NCI-H146 (cell line): ENCODE data around the gene CAPN10.

Experiments used
- DNase-seq: peaks from one replicate; lab custom pipeline; 2025; lab: John Stamatoyannopoulos, UW

CAPN10 gene

DNA sequence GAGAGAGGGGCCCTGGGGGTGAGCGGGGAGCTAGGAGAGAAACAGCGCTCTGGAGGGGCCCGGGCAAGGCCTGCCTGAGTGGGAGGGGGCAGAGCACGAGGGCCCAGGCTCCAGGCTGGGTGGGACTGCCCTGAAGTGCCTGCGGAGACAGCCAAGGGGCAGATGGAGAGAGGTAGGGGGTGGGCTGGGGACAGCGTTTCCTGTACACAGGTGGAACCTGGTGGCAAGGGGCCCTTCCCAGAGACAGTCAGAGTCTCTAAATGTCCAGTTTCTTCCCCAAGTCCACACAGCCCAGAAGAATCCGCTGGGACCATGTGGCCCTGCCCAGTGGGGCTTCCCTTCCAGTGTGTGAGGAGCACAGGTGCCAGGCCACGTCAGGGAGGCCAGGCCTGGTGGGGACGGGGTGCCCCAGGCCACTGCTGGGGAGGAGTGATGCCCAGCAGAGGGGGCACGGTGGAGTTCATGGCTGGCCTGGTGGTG lies 37.0 kb downstream of the CAPN10 start:
- no peak for DNase-seq

DNA sequence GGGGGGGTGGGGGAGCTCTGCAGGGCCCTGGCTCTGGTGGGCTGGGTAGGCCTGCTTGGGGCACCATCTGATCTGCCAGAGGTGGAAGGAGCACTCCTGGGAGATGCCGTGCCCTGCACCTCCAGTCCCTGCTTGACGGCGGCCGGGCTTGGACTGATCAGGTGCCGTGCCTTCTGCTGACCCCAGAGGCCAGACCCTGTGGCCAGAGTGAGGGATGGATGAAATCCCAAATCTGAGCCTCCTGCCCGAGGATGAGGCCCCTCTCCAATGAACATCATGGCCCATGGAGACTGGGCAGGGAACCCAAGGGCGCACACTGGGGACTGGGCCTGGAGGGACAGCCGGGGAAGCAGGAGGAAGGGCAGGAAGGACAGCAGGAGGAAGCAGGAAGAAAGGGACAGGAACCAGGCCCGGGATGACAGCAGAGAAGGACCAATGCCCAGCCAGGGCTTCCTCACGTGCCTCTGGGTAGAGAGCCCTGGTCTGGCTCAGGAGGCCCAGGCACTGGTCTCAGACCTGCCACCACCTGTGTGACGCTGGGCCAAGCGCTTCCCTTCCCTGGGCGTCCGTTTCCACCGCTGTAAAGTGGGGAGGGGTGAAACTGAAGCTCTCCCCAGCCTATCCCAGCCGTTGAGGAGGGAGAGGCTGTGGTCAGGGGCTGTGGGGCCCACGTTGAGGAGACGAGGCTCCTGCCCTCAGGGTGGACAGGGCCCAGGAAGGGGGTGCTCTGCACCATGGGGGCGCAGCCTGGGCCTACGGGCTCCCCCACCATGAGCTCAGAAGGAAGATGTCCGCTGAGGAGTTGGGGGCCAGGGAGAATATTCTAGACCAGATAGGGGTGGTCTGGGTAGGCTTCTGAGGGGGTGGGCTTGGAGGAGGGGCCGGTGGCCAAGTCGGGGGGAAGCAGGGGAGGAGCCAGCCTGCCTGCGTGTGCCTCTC lies 37.7 kb downstream of the CAPN10 start:
- DNase-seq: no peak

DNA sequence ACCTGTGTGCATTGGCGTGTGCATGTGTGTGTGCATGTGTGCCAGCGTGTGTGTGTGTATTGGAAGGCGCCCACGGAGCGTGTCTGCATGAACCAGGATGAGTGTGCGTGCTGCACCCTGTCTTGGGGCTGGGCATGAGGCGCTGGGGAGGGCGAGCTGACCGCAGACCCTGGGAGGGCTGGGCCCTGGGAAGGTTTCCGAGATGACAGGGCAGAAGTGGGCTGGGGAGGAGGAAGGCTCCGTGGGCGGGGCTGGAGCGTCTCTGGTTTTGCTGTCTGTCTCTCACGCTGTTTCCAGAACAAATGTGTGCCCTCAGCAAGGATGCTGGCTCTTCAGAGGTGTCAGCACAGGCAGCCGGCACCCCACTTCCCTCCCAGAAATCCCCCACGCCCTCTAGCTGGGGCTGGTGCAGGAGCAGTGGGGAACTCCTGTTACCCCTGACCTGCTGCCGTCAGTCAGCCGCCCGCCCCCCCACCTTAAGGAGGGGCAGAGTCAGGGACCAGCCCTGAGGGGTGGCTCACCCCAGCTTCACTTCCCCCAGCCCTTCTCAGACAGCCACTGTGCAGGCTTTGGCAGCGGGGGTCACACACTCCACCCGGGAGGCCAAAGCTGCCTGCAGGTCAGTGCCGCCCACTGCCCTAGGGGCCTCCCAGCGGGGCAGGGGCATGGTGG lies 38.6 kb downstream of the CAPN10 start, which contains the start of gene GPR35:
Gene GPR35 (plus strand): TSS at position 531 of the 672 bp plus-strand sequence. CDS start 4,473 bp downstream, outside the sequence.
- DNase-seq: no peak

DNA sequence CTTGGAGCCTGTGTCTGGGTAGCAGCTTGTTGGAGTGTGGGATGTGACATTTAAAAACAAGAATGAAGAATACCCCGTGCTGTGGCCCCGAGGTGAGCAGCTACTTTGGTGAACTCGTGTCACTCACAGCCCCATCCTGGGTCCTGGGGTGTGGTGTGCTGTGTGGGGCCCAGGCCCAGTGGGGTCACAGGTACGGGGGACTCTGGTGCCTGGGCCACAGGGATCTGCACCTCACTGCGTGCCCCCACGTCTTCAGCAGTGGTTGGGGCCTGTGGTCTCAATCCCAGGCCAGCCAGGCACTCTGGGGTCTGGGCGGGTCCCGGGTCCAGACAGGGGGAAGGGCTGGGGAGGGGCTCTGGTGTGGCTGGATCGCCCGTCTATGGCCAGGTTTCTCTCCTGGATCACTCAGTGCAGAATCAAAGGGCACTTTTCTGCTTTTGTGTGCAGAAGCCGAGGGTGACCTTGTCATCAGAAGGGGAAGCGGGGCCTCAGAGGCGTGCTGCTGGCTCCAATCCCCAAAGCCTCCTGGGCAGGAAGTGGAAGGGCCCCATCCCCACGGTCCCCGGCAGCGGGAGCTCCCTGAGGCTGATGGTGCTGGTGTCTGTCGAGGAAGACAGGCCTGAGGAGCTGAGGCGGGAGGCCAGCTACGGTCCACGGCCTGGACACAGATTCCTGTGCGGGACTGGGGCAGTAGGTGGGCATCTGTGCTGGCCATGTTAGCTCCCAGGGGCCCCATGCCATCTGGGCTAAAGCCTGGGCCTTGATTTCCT lies 40.2 kb downstream of the CAPN10 start:
- no peak for DNase-seq

DNA sequence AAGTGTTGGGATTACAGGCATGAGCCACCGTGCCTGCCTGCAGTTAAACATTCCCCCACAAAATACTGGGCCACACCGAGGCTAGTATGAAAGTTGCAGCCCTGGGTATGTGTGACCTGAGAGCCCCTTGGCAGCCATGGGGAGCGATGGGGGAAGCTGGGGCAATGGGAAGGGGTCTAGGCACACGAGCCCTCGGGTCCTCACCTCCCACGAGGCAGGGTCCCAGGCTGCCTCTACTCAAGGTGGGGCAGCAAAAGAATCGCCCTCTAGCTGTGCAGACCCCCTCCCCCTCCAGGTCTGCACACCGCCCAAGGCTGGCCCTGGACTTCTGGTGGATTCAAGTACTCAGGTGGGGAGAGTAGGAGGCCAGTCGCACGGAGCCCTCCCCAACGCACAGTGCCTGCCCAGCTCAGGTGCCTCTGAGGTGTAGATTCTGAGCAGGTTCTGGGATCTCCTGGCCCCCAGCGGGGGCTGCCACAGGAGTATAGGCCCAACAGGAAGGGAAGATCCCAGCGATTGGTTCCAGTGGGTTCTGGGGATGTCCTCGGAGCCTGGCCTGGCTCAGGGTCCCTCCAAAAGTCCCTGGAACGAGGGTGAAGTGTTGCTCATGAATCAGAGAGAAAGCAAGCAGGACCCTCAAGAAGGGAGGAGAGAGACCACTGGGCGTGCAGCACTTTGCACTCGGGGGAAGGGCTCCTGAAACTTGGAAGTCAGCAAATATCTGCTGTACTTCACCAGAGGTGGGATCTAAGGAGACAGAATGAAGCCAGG lies 41.4 kb downstream of the CAPN10 start:
- no peak for DNase-seq

DNA sequence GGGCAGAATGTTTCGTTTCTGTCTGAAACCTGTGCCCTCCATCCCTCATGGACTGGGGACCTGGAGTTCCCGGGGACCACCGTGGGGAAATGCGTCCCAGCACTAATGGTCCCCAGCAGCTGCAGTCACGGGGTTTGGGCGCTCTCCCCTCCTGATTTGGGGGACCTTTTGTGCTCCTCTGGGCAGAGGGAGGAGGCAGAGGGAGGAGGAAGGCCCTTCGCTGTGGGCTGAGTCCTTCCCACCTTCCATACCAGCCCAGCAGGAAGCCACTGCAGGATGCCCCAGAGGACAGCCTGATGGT lies 41.9 kb downstream of the CAPN10 start:
- no peak for DNase-seq

DNA sequence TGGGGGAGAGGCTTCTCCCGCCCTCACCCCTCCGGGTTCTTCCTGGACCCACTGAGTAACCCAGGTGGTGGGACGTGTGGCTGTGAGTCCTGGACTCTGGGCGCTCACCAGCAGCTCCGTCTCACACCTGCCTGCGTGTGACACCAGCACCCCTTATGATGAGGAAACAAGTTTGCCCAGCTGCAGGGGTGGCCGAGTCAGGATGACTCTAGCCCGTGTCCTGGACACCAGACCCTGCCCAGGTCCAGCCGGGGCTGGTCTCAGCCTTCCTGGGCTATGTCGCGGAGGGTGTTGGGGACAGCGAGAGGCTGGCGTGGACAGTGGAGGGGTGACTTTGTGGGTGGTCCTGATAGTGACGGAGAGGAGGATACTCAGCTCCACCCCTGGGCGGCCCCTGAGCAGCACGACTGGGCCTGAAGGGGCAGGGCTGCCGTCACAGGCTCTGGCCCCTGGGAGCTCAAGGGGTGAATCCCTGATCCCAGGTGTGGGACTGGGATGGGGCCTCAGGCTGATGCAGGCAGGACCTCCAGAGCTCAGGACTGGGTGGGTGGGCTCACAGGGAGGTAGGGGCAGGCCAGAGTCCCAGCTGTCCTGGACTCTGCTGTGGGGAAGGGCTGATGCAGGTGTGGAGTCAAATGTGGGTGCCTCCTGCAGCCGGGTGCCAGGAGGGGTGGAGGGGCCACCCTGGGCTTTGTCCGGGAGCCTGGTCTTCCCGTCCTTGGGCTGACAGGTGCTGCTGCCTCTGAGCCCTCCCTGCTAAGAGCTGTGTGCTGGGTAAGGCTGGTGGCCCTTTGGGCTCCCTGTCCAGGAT lies 42.5 kb downstream of the CAPN10 start:
- peak; percentile 11 for DNase-seq

DNA sequence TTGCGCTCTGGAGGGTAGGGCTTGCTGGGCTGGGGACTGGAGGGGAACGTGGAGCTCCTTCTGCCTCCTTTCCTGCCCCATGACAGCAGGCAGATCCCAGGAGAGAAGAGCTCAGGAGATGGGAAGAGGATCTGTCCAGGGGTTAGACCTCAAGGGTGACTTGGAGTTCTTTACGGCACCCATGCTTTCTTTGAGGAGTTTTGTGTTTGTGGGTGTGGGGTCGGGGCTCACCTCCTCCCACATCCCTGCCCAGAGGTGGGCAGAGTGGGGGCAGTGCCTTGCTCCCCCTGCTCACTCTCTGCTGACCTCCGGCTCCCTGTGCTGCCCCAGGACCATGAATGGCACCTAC lies 43.1 kb downstream of the CAPN10 start:
- DNase-seq: no peak

DNA sequence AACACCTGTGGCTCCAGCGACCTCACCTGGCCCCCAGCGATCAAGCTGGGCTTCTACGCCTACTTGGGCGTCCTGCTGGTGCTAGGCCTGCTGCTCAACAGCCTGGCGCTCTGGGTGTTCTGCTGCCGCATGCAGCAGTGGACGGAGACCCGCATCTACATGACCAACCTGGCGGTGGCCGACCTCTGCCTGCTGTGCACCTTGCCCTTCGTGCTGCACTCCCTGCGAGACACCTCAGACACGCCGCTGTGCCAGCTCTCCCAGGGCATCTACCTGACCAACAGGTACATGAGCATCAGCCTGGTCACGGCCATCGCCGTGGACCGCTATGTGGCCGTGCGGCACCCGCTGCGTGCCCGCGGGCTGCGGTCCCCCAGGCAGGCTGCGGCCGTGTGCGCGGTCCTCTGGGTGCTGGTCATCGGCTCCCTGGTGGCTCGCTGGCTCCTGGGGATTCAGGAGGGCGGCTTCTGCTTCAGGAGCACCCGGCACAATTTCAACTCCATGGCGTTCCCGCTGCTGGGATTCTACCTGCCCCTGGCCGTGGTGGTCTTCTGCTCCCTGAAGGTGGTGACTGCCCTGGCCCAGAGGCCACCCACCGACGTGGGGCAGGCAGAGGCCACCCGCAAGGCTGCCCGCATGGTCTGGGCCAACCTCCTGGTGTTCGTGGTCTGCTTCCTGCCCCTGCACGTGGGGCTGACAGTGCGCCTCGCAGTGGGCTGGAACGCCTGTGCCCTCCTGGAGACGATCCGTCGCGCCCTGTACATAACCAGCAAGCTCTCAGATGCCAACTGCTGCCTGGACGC lies 43.6 kb downstream of the CAPN10 start:
- no peak for DNase-seq

DNA sequence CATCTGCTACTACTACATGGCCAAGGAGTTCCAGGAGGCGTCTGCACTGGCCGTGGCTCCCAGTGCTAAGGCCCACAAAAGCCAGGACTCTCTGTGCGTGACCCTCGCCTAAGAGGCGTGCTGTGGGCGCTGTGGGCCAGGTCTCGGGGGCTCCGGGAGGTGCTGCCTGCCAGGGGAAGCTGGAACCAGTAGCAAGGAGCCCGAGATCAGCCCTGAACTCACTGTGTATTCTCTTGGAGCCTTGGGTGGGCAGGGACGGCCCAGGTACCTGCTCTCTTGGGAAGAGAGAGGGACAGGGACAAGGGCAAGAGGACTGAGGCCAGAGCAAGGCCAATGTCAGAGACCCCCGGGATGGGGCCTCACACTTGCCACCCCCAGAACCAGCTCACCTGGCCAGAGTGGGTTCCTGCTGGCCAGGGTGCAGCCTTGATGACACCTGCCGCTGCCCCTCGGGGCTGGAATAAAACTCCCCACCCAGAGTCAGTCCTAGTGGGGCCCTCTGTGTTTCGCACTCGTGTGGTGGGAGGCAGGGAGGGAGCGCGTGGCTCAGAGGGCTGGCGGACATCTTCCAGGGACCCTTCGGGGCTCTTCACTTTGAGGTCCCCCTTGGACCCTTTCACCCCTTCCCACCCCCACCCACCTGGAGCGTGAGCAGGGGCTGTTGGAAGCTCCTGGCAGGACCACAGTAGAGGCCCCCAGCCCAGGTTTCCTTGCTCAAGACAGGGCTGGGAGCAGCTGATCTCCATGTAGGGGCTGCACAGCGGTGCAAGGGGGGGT lies 44.4 kb downstream of the CAPN10 start:
- no peak for DNase-seq

DNA sequence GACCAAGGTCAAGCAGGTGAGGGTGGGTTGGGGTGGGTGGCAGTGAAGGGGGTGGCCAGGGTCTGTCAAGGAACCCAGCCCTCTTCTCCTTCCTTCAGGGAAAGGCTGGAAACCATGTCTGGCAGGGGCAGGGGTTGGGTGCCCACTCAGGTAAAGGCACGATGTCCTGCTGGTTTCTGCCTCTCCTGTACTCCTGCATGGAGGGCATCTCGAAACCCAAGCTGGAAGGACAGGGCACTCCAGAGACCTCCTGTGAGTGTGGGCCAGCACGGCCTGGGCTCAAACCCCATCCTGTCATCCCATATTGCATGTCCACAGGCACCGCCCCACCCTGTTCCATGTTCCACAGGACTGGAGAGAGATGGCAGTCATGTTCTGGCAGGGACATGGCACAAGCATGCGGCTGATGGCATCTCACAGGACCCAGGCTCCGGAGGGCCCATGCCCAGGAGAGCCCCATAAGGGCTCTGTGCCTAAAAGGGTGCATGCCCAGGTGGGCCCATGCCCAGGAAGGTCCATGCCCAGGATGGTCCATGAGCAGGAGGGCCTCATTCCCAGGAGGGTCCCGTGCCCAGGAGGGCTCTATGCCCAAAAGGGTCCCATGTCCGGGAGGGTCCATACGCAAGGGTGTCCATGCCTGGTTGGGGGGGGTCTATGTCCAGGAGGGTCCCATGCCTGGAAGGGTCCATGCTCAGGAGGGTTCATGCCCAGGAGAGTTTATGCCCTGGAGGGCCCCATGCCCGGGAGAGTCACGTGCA lies 45.2 kb downstream of the CAPN10 start:
- DNase-seq: no peak

DNA sequence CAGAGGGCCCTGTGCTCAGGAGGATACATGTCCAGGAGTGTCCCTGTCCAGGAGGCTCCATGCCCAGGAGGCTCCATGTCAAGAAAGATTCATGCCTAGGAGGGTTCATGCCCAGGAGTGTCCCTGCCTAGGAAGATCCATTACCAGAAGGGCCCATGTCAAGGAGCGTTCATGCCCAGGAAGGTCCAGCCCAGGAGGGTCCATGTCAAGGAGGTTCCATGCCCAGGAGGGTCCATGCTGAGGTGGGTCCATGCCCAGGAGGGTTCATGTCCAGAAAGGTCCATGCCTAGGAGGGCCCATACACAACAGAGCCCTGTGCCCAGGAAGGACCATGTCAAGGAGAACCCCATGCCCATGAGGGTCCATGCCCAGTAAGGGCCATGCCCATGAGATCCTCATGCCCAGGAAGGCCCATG lies 45.8 kb downstream of the CAPN10 start:
- no peak for DNase-seq

DNA sequence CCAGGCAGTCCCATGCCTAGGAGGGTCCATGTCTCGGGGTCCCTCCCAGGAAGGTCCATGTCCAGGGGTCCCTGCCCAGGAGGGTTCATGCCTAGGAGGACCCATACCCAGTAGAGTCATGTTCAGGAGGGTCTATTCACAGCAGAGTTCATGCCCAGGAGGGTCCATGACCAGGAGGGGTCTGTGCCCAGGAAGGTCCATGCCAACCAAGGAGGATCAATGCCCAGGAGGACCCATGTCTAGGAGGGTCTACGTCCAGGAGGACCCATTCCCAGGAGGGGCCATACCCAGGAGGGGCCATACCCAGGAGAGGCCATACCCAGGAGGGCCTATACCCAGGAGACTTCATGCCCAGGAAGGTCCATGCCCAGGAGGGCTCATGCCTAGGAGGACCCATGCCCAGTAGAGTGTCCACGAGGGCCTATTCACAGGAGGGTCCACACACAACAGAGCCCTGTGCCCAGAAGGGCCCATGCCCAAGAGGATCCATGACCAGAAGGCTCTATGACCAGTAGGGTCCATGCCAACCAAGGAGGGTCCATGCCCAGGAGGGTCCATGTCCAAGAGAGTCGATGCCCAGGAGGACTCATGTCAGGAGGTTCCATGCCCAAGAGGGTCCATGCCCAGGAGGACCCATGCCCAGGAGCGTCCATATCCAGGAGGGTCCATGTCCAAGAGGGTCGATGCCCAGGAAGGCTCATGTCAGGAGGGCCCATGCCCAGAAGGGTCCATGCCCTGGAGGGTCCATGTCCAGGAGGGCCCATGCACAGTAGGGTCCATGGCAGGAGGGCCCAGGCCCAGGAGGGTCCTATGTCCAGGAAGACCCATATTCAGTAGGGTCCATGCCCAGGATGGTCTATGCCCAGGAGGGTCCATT lies 48.8 kb downstream of the CAPN10 start:
- no peak for DNase-seq

DNA sequence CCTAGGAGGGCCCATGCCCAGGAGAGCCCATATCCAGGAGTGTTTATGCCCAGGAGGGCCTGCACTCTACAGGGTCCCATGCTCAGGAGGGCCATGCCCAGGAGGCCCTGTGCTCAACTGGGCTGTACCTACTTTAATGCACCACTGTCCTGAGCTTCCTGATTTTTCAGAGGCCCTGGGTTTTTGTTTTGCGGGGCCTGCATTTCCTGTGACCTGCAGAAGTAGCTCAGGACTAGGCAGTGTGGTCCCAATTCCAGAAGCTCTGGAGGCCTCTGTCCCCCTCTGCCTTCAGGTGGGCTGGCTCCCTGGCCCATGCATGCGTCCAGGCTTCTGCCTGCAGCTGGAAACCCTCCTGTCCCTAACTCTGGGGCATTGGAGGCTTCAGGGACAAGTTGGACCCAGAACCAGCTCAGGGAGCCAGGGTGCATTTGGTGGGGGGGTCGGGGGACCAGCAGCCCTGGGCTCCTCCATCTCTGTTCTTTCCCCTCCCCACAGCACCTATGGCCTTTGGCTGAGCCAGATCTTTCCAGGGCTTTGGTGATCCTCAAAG lies 49.5 kb downstream of the CAPN10 start:
- no peak for DNase-seq

DNA sequence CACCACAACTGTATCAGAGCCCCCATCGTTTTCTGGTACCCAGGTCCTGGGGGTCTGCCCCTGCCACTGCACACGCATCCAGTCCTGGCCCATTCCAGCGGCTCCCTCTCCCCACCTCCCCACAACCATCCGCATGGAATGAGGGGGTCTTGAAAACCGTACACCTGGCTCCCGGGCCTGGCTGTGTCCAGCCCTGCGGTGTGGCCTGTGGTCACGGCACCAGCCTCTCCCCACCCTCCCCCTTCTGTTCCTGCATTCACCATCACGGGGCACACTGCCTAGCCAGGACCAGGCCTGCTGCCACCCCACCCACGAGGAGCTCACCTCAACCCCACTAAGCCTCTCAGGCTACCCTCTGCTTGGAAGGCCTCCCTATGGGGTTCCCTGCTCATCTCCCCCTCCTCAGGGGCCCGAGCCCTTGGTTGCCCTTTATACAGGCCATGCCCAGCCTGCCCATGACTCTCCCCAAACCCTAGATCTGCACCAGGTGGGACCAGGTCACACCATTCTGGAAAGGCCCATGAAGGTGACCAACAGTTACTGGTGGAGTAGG lies 50.1 kb downstream of the CAPN10 start:
- no peak for DNase-seq

DNA sequence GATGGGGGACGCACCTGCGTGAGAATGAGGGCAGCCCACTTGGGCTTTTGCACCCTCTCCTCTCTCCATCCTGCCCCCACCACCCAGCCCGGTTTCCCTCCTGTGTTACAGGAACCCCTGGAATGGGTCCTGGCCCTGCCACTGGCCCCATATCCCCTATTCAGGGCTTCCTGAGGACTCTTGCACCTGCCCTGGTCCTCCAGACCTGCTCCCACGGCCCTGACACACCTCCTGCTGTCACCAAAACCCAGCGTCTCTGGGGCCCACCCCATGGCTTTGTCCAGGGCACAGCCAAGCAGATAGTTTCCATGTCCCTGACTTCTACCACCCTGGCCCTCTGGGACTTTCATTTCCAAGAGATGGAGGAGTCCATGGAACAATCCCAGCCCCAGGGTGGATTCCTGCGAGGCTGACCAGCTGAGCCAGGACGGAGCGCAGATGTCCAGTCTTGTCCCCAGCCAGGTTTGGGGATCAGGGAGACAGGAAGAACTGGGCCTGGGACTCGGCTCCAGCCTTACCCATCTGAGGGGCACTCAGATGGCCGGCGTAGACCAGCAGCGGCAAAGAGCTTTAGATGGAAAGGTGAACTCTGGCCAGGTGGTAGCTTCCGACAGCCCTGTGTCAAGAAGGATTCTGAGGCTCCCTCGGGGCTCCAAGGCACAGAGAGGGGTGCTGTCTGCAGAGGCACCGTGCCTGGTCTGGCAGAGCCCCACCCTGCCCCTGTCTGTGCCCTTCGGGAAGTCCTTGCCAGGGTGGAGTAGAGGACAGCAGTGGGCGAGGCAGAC lies 50.8 kb downstream of the CAPN10 start:
- no peak for DNase-seq
